H1 (cell line): ENCODE measurements around the gene ZSWIM4. TPM values are rescaled to one million over a fixed set of nuclear protein-coding genes. Genes with fewer than 3 reads are reported as not detected.

ENCODE experiments used
- CTCF ChIA-PET: fragments of 300-600 bp; sonication (Branson Sonifier 250); formaldehyde crosslinking; loops from one replicate; lab custom pipeline; 2021; ENCODE audit not compliant: partially characterized antibody; lab: Charles Lee
- POLR2A ChIA-PET: fragments of 300-600 bp; sonication (Branson Sonifier 250); formaldehyde crosslinking; loops from one replicate; lab custom pipeline; 2021; ENCODE audit warnings: inconsistent platforms; ENCODE audit not compliant: partially characterized antibody; lab: Charles Lee
- DNase-seq, 2 experiments: peaks; one replicate each; pipeline versions ENCODE4 v3.0.0 to v3.0.0-alpha.2; 2010 to 2022; ENCODE audit warnings: low spot score in 2 of 2, low read depth in 1 of 2, mixed read lengths in 1 of 2
- FAIRE-seq: peaks from 2 replicates; lab custom pipeline; 2011; peaks lifted over from hg19 to GRCh38; lab: Jason Lieb, UNC
- H2AFZ ChIP-seq: 2 replicates; pipeline ENCODE4 v1.8.1; 2012; ENCODE audit warnings: low read length, inconsistent platforms
- H2AK5ac ChIP-seq: 2 replicates; pipeline ENCODE4 v1.6.1; 2013; ENCODE audit warnings: low read depth, low read length
- H2BK120ac ChIP-seq: replicated peaks from 2 replicates; pipeline ENCODE3; 2013; ENCODE audit warnings: low read depth, low read length, inconsistent platforms
- H2BK12ac ChIP-seq: 2 replicates; pipeline ENCODE4 v1.6.1; 2013; ENCODE audit warnings: low read depth, low read length
- H2BK15ac ChIP-seq: 2 replicates; pipeline ENCODE4 v1.6.1; 2013; ENCODE audit warnings: low read length
- H2BK20ac ChIP-seq: 2 replicates; pipeline ENCODE4 v1.6.1; 2013; ENCODE audit warnings: low read length
- H2BK5ac ChIP-seq: 2 replicates; pipeline ENCODE4 v1.6.1; 2013; ENCODE audit warnings: low read depth, low read length
- H3K14ac ChIP-seq: 2 replicates; pipeline ENCODE4 v1.6.1; 2013; ENCODE audit warnings: inconsistent platforms; ENCODE audit not compliant: insufficient read length
- H3K18ac ChIP-seq: 2 replicates; pipeline ENCODE4 v1.6.1; 2013; ENCODE audit warnings: low read length; ENCODE audit errors: extremely low read depth
- H3K23ac ChIP-seq: 2 replicates; pipeline ENCODE4 v1.6.1; 2013; ENCODE audit warnings: inconsistent platforms; ENCODE audit not compliant: insufficient read length
- H3K23me2 ChIP-seq: 2 replicates; pipeline ENCODE4 v1.6.1; 2013; ENCODE audit warnings: low read depth, low read length
- H3K27ac ChIP-seq: 2 replicates; pipeline ENCODE4 v1.6.1; 2011; ENCODE audit warnings: low read depth, low read length, inconsistent platforms
- H3K27me3 ChIP-seq, 4 experiments: replicated peaks in 1 of 4; 1 replicate in 1 of 4; 2 replicates in 3 of 4; pipeline versions ENCODE4 v1.6.1 to v1.8.1; 2011 to 2013; ENCODE audit warnings: low read length in 3 of 4, mild to moderate bottlenecking in 3 of 4, inconsistent platforms in 2 of 4, mixed read lengths in 2 of 4, moderate library complexity in 1 of 4; ENCODE audit not compliant: control insufficient read depth in 3 of 4, insufficient read depth in 3 of 4; ENCODE audit errors: extremely low read depth in 1 of 4
- H3K36me3 ChIP-seq, 4 experiments: 2 replicates each; pipeline versions ENCODE4 v1.6.1 to v1.8.1; 2011 to 2013; ENCODE audit warnings: mild to moderate bottlenecking in 4 of 4, low read length in 3 of 4, moderate library complexity in 2 of 4, control low read depth in 1 of 4, inconsistent platforms in 1 of 4; ENCODE audit not compliant: insufficient read depth in 4 of 4, control insufficient read depth in 2 of 4
- H3K4ac ChIP-seq: replicated peaks from 2 replicates; pipeline ENCODE3; 2013; ENCODE audit warnings: low read length, low read depth, mixed read lengths, inconsistent platforms; ENCODE audit not compliant: insufficient read length
- H3K4me1 ChIP-seq, 4 experiments: replicated peaks in 1 of 4; 1 replicate in 1 of 4; 2 replicates in 3 of 4; pipeline versions ENCODE4 v1.6.1 to v1.8.1; 2011 to 2013; ENCODE audit warnings: low read length in 3 of 4, inconsistent platforms in 2 of 4, mixed read lengths in 1 of 4; ENCODE audit not compliant: insufficient read depth in 4 of 4, control insufficient read depth in 3 of 4
- H3K4me2 ChIP-seq, 2 experiments: 2 replicates each; pipeline versions ENCODE4 v1.6.1 to v1.8.1; 2011 to 2013; ENCODE audit warnings: low read depth in 2 of 2, low read length in 2 of 2, control low read depth in 1 of 2, inconsistent platforms in 1 of 2, mild to moderate bottlenecking in 1 of 2; ENCODE audit not compliant: insufficient read depth in 1 of 2
- H3K4me3 ChIP-seq, 4 experiments: fragments of 200-600, 300-600 bp in 1 of 4; sonication (generic), shearing (Covaris generic), sonication (Bioruptor Twin) in 1 of 4; 2 replicates each; pipeline versions ENCODE4 v1.5.1 to v1.8.1; 2011 to 2016; ENCODE audit warnings: low read length in 4 of 4, low read depth in 3 of 4, control low read depth in 2 of 4, inconsistent platforms in 2 of 4, mild to moderate bottlenecking in 2 of 4, mixed read lengths in 1 of 4, moderate library complexity in 1 of 4; ENCODE audit not compliant: insufficient read depth in 2 of 4; ENCODE audit errors: extremely low read depth in 1 of 4
- H3K56ac ChIP-seq: replicated peaks from 2 replicates; pipeline ENCODE3; 2013; ENCODE audit warnings: low read depth, mild to moderate bottlenecking, mixed read lengths, low read length, inconsistent platforms; ENCODE audit not compliant: insufficient read length
- H3K79me1 ChIP-seq: 2 replicates; pipeline ENCODE4 v1.6.1; 2013; ENCODE audit warnings: low read depth, low read length, control low read depth
- H3K79me2 ChIP-seq, 2 experiments: 2 replicates each; pipeline versions ENCODE4 v1.6.1 to v1.8.1; 2012 to 2013; ENCODE audit warnings: low read length in 2 of 2, mild to moderate bottlenecking in 2 of 2, inconsistent platforms in 1 of 2; ENCODE audit not compliant: insufficient read depth in 2 of 2, control insufficient read depth in 1 of 2
- H3K9ac ChIP-seq, 4 experiments: replicated peaks in 1 of 4; 1 replicate in 1 of 4; 2 replicates in 3 of 4; pipeline versions ENCODE4 v1.6.1 to v1.8.1; 2011 to 2013; ENCODE audit warnings: low read depth in 3 of 4, low read length in 3 of 4, control low read depth in 2 of 4, mild to moderate bottlenecking in 2 of 4, moderate library complexity in 2 of 4, inconsistent platforms in 1 of 4; ENCODE audit errors: extremely low read depth in 1 of 4
- H3K9me3 ChIP-seq, 2 experiments: 2 replicates each; pipeline versions ENCODE4 v1.6.1 to v1.8.1; 2012 to 2013; ENCODE audit warnings: mild to moderate bottlenecking in 2 of 2, moderate library complexity in 2 of 2, control low read depth in 1 of 2, inconsistent platforms in 1 of 2, low read depth in 1 of 2, low read length in 1 of 2, mixed read lengths in 1 of 2; ENCODE audit not compliant: insufficient read depth in 2 of 2
- H4K20me1 ChIP-seq, 2 experiments: replicated peaks in 1 of 2; 2 replicates each; pipeline versions ENCODE3 to v1.8.1; 2011 to 2013; ENCODE audit warnings: inconsistent platforms in 2 of 2, low read length in 2 of 2, mild to moderate bottlenecking in 1 of 2; ENCODE audit not compliant: insufficient read depth in 2 of 2, control insufficient read depth in 1 of 2
- H4K5ac ChIP-seq: 2 replicates; pipeline ENCODE4 v1.6.1; 2013; ENCODE audit warnings: low read length, low read depth, mixed read lengths, inconsistent platforms; ENCODE audit not compliant: insufficient read length
- H4K8ac ChIP-seq: 2 replicates; pipeline ENCODE4 v1.8.0; 2013; ENCODE audit warnings: mild to moderate bottlenecking, moderate library complexity, low read length, inconsistent platforms; ENCODE audit not compliant: insufficient read depth; ENCODE audit errors: extremely low read depth
- H4K91ac ChIP-seq: replicated peaks from 2 replicates; pipeline ENCODE3; 2013; ENCODE audit warnings: low read length, mixed read lengths, inconsistent platforms; ENCODE audit not compliant: insufficient read length
- ATF2 ChIP-seq: IDR thresholded peaks from 2 replicates; pipeline ENCODE4 v1.6.1; 2012; ENCODE audit warnings: low read length, inconsistent platforms
- CREB1 ChIP-seq: IDR thresholded peaks from 2 replicates; pipeline ENCODE4 v1.6.1; 2012; ENCODE audit warnings: inconsistent platforms
- FOSL1 ChIP-seq: IDR thresholded peaks from 2 replicates; pipeline ENCODE4 v1.6.1; 2011; ENCODE audit warnings: mild to moderate bottlenecking, low read depth, low read length, moderate library complexity; ENCODE audit not compliant: insufficient read depth
- KDM1A ChIP-seq: fragments of 200-600, 300-600 bp; sonication (generic); IDR thresholded peaks from 2 replicates; pipeline ENCODE4 v1.7.1; 2016; ENCODE audit warnings: mild to moderate bottlenecking, low read length, borderline replicate concordance
- NRF1 ChIP-seq: IDR thresholded peaks from 2 replicates; pipeline ENCODE4 v1.6.1; 2011; ENCODE audit warnings: mild to moderate bottlenecking, low read depth, low read length, improper control_type of control experiment
- POLR2A ChIP-seq, 2 experiments: IDR thresholded peaks; 1 replicate in 1 of 2; 2 replicates in 1 of 2; pipeline ENCODE4 v1.6.1; 2011; ENCODE audit warnings: low read depth in 2 of 2, low read length in 2 of 2, mild to moderate bottlenecking in 2 of 2; ENCODE audit errors: control extremely low read depth in 1 of 2
- RAD21 ChIP-seq, 2 experiments: IDR thresholded peaks in 1 of 2; conservative IDR thresholded peaks in 1 of 2; 2 replicates each; pipeline ENCODE4 v1.6.1; 2011; ENCODE audit warnings: low read depth in 2 of 2, low read length in 2 of 2, improper control_type of control experiment in 1 of 2, inconsistent platforms in 1 of 2, mild to moderate bottlenecking in 1 of 2, moderate library complexity in 1 of 2
- SP2 ChIP-seq: IDR thresholded peaks from 2 replicates; pipeline ENCODE4 v1.6.1; 2012; ENCODE audit warnings: mild to moderate bottlenecking, low read length, inconsistent platforms
- TBP ChIP-seq: IDR thresholded peaks from 2 replicates; pipeline ENCODE4 v1.6.1; 2011; ENCODE audit warnings: low read depth, low read length, improper control_type of control experiment
- WGBS, 2 experiments: shearing (Covaris generic) in 1 of 2; methylation state at CpG; one replicate each; pipeline versions ENCODE4 v1.1.6 to v1.1.7; 2013 to 2015; ENCODE audit warnings: low lambda C conversion rate in 2 of 2, mixed read lengths in 2 of 2, inconsistent platforms in 1 of 2, low coverage in 1 of 2, missing lambda C conversion rate in 1 of 2; ENCODE audit not compliant: insufficient replicate concordance in 2 of 2, insufficient coverage in 1 of 2, insufficient read length in 1 of 2; ENCODE audit errors: extremely low coverage in 1 of 2, missing lambda C conversion rate in 1 of 2; 5-methylcytosine and 5-hydroxymethylcytosine counted together
- polyA plus RNA-seq, 7 experiments: library from polyadenylated mRNA; depleted of rRNA in 3 of 7; stranded (reverse) in 5 of 7; unstranded in 2 of 7; fragments of >200 nt in 5 of 7; fragments of 200-250 nt in 2 of 7; gene quantifications; 1 replicate in 5 of 7; 2 replicates in 1 of 7; 4 replicates in 1 of 7; pipeline versions ENCODE4 v1.2.1 to v1.2.3, GENCODE V29; 2011 to 2013; ENCODE audit warnings: missing spikeins in 2 of 7, mixed read lengths in 2 of 7
- total RNA-seq: library from RNA; stranded (reverse); fragmentation: NEBNext Ultra II Directional; extraction: Animal tissue kit (Norgen Biotek cat#: 25700); gene quantifications from 2 replicates; pipeline ENCODE4 v1.2.1, GENCODE V29; 2021

Gene ZSWIM4
- total and polyA plus RNA-seq, 2 of the 8 experiments (the other 6 are each of a cell fraction or from before 2014, with no cell fraction given), result 12.2 to 31.1 TPM

GRCh38 chr19:13846557-13847406, 51.5 kb downstream of the ZSWIM4 start:
- H4K5ac ChIP-seq, result peak overlapping the region; percentile 93
- no peaks in the 10 kb centered on the region for H3K36me3 ChIP-seq
- H3K23me2 ChIP-seq, result peaks cover 19% of the 10 kb centered on the region; the same call in 1 of the 2 replicates
- no peaks in the 10 kb centered on the region for H3K9me3 ChIP-seq
- H2AK5ac ChIP-seq, result peak overlapping the region; percentile 94; the same call in 1 of the 2 replicates
- no peak overlapping the region for H3K23ac ChIP-seq
- H2BK15ac ChIP-seq, result peak overlapping the region; percentile 90; the same call in 1 of the 2 replicates
- no peaks in the 10 kb centered on the region for H3K79me1 ChIP-seq
- H2AFZ ChIP-seq, result peak overlapping the region; percentile 36; the same call in 1 of the 2 replicates
- peak overlapping the region; percentile 99 for H2BK5ac ChIP-seq
- H2BK120ac ChIP-seq, result peak overlapping the region; percentile 96
- FAIRE-seq (no peak), DNase-seq (peak in 1 of 2 experiments; percentile 98)
- peak overlapping the region; percentile 99 for H2BK12ac ChIP-seq
- H3K4me3 ChIP-seq, result peak overlapping the region; percentile 52 to 78 (median 64); a peak in 7 of 8 replicates
- peak overlapping the region; percentile 88 for H3K4ac ChIP-seq
- peaks cover 6 to 38% (median 30%) of the 10 kb centered on the region in 4 experiments for H3K4me1 ChIP-seq
- no peaks in the 10 kb centered on the region for H3K27me3 ChIP-seq
- POLR2A ChIA-PET, result interaction anchor here (0.7 to 9.2 kb wide), 28 partner anchors 7 to 175 kb away, joined by 3 to 62 read pairs (median 4); partner anchors contain the start of genes C19orf53, DCAF15, RFX1 and ZSWIM4
- H3K14ac ChIP-seq, result no peak overlapping the region
- peak overlapping the region; percentile 99; the same call in 1 of the 2 replicates for H2BK20ac ChIP-seq
- H4K8ac ChIP-seq, result peak overlapping the region; percentile 100
- H3K79me2 ChIP-seq, result no peaks in the 10 kb centered on the region
- peak overlapping the region; percentile 83 to 90 for H3K4me2 ChIP-seq
- no peaks in the 10 kb centered on the region for H4K20me1 ChIP-seq
- H3K56ac ChIP-seq, result peak overlapping the region; percentile 95
- H4K91ac ChIP-seq, result peak overlapping the region; percentile 80
- H3K27ac ChIP-seq, result peak overlapping the region; percentile 97
- H3K18ac ChIP-seq, result peak overlapping the region; percentile 81
- 8% methylated on average over 23 of the region's 23 CpGs; no CpG with 5 or more reads in 1 of the 2 experiments for WGBS, 2 experiments
- CTCF ChIA-PET, result interaction anchor here (0.8 to 4.8 kb wide), 7 partner anchors 10 to 257 kb away, joined by 3 to 32 read pairs (median 5); no protein-coding TSS in a partner anchor
- H3K9ac ChIP-seq, result peak overlapping the region; percentile 64 to 95 (median 88)
- TF ChIP-seq CREB1, result peak; percentile 88
- TF ChIP-seq POLR2A (IDR thresholded peaks at IDR 0.05; ENCODE audit: control extremely low read depth in 1 of 2, low read depth in 2 of 2, low read length in 2 of 2), result peak in 1 of 2 experiments; percentile 84; a peak in 2 of 3 replicates
- TF ChIP-seq TBP, result no peak; the same call in 1 of the 2 replicates
- no peak for TF ChIP-seq KDM1A
- no peak for TF ChIP-seq SP2
- no peak for TF ChIP-seq NRF1
- TF ChIP-seq ATF2, result no peak
- no peak for TF ChIP-seq RAD21 (IDR thresholded peaks at IDR 0.05 in 1 of 2, conservative IDR thresholded peaks at IDR 0.05 in 1 of 2; ENCODE audit: low read depth in 2 of 2, low read length in 2 of 2)
- no peak for TF ChIP-seq FOSL1
